ENCODE data around the gene GRIK3.

DNA sequence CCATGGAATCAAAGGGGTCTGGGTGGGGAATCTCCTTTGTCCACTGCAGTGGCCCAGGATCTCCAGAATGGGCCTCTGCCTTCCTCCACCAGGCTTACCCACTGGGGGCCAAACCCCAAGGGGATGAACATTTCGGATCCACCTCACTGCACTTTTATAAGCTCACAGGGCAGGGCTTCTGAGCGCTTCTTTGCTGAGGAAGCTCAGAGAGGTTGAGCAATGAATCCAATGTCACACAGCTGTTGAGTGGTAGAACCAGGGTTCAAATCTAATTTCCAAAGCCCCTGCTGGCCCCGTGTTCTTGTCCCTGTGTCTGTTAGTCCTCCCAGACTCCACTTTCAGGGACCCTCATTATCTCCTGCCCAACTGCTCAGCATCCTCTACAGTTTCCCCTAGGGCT lies 250.8 kb downstream of the GRIK3 start:
- TF ChIP-seq HDGF (IDR thresholded peaks at IDR 0.05; ENCODE audit: borderline replicate concordance): no peak
- TF ChIP-seq FOXM1 (IDR thresholded peaks at IDR 0.05; ENCODE audit: borderline replicate concordance): no peak
- no peak for TF ChIP-seq SP1 (IDR thresholded peaks at IDR 0.05)
- TF ChIP-seq BHLHE40 (IDR thresholded peaks at IDR 0.05; ENCODE audit: borderline replicate concordance): no peak
- TF ChIP-seq ELF4 (IDR thresholded peaks at IDR 0.05): no peak
- TF ChIP-seq PKNOX1 (IDR thresholded peaks at IDR 0.05): no peak
- TF ChIP-seq FOXA1 (IDR thresholded peaks at IDR 0.05): no peak
- TF ChIP-seq ZNF384 (IDR thresholded peaks at IDR 0.05): no peak
- no peak for TF ChIP-seq TARDBP (IDR thresholded peaks at IDR 0.05)
- TF ChIP-seq FOXK2 (IDR thresholded peaks at IDR 0.05): no peak
- TF ChIP-seq NFRKB (IDR thresholded peaks at IDR 0.05): no peak
- no peak for TF ChIP-seq LEF1 (IDR thresholded peaks at IDR 0.05; ENCODE audit: borderline replicate concordance)
- TF ChIP-seq ARNT (IDR thresholded peaks at IDR 0.05): no peak
- TF ChIP-seq SUZ12 (IDR thresholded peaks at IDR 0.05): no peak

Data from HEK293T (cell line).